ENCODE measurements around the gene ZFYVE26.
"Not testable (repeated sequence)": the region's sequence is repeated elsewhere in the genome, so short reads cannot be mapped to it uniquely, and the experiment has no call there.

The ZFYVE26 gene

GRCh38 chr14:67816326-67817002 lies at the start of gene ZFYVE26:
TSS of gene ZFYVE26 (minus strand) at chr14:67816590. CDS start at chr14:67815963, 627 bp downstream.
- DNase-seq = peak; percentile 91

GRCh38 chr14:67863223-67863622 lies 46.8 kb upstream of the ZFYVE26 start:
- no peak for DNase-seq

- no peak for DNase-seq
These were observed 42.9 kb upstream of the ZFYVE26 start for GRCh38 chr14:67859169-67859749.

GRCh38 chr14:67857778-67858350 lies 41.5 kb upstream of the ZFYVE26 start:
- no peak for DNase-seq

- no peak for DNase-seq
These were observed 40.4 kb upstream of the ZFYVE26 start for GRCh38 chr14:67856827-67857226.

GRCh38 chr14:67853715-67854114 lies 37.3 kb upstream of the ZFYVE26 start:
- DNase-seq = no peak

GRCh38 chr14:67852926-67853604 lies 36.7 kb upstream of the ZFYVE26 start:
- DNase-seq = no peak

GRCh38 chr14:67851785-67852410 lies 35.5 kb upstream of the ZFYVE26 start:
- DNase-seq = no peak

GRCh38 chr14:67850066-67850830 lies 33.9 kb upstream of the ZFYVE26 start:
- no peak for DNase-seq

GRCh38 chr14:67846029-67846610 lies 29.7 kb upstream of the ZFYVE26 start:
- no peak for DNase-seq

GRCh38 chr14:67837011-67837624 lies 20.7 kb upstream of the ZFYVE26 start:
- no peak for DNase-seq

- no peak for DNase-seq
These were observed 19.2 kb upstream of the ZFYVE26 start for GRCh38 chr14:67835596-67835995.

GRCh38 chr14:67833403-67833802 lies 17.0 kb upstream of the ZFYVE26 start:
- DNase-seq = no peak

- DNase-seq = no peak
These were observed 14.7 kb upstream of the ZFYVE26 start for GRCh38 chr14:67831113-67831512.

GRCh38 chr14:67821121-67821520 lies 4.7 kb upstream of the ZFYVE26 start:
- no peak for DNase-seq

GRCh38 chr14:67820428-67820971 lies 4.1 kb upstream of the ZFYVE26 start:
- DNase-seq = no peak

GRCh38 chr14:67819563-67820421 lies 3.4 kb upstream of the ZFYVE26 start, which contains the start of gene RAD51B:
TSS of gene RAD51B (plus strand) at chr14:67819779.
- DNase-seq = no peak

- DNase-seq = not testable (repeated sequence)
These were observed 2.1 kb upstream of the ZFYVE26 start for GRCh38 chr14:67818476-67818875.

- DNase-seq = no peak
These were observed 1.5 kb upstream of the ZFYVE26 start for GRCh38 chr14:67817750-67818438.
